A204.1 (cell line): ENCODE data around the gene WDR4.
"Not testable (repeated sequence)": the region's sequence is repeated elsewhere in the genome, so short reads cannot be mapped to it uniquely, and the experiment has no call there.

ENCODE experiments used
- FAIRE-seq: peaks from 2 replicates; lab custom pipeline; 2012; peaks lifted over from hg19 to GRCh38; lab: Jason Lieb, UNC

Gene WDR4

DNA sequence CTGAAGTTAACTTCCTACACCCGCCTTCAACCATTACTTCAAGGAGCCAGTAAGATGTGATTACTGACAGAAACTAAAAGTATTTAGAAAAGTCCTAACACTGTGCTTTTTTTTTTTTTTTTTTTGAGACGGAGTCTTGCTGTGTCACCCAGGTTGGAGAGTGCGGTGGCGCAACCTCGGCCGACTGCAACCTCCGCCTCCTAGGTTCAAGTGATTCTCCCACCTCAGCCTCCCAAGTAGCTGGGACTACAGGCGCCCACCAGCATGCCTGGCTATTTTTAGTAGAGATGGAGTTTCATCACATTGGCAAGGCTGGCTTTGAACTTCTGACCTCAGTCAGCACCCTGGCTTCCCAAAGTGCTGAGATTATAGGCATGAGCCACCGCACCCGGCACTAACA lies 3.5 kb downstream of the WDR4 start:
- not testable (repeated sequence) for FAIRE-seq

DNA sequence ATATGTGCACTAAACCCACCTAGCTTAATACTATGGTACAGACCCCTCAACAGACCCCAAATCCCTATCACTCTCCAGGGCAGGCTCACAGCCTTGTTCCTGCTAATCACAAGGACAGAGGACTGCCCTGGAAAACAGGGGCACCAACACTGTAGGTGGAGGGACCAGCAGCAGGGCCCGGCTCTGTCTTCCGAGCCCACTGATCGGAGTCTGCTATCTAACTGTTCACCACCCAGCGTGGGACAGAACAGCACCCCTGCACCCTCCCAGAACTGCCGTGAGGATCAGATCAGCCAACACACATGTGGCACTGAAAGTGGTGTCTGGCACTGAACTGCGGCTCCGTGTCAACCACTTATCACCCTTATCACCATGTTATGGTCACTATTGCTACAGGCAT lies 6.2 kb downstream of the WDR4 start:
- no peak for FAIRE-seq

GRCh38 chr21:42868196-42868595 lies 11.1 kb downstream of the WDR4 start:
- FAIRE-seq = no peak

DNA sequence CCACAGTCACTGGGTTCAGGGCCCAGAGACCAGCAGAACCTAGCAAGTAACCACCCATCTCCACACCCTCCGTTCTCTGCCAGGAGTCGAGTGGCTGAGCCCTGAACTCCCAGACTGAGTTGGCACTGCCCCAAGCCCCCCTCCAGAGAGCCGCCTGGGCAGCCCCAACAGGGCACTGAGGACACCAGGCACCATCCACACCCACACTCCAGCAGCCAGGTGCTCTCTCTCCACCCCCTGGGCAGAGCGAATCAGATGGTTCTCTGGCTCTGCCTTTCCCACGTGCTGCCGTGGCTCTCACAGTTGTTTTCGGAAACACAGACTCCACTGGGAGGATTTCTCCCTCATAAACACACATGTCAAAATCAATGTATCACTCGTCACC lies 13.6 kb downstream of the WDR4 start:
- FAIRE-seq = no peak

GRCh38 chr21:42864815-42865775 lies 14.2 kb downstream of the WDR4 start:
- FAIRE-seq = no peak

GRCh38 chr21:42864286-42864685 lies 15.1 kb downstream of the WDR4 start:
- no peak for FAIRE-seq

- FAIRE-seq = no peak
These were observed 15.9 kb downstream of the WDR4 start for GRCh38 chr21:42863504-42863870.

DNA sequence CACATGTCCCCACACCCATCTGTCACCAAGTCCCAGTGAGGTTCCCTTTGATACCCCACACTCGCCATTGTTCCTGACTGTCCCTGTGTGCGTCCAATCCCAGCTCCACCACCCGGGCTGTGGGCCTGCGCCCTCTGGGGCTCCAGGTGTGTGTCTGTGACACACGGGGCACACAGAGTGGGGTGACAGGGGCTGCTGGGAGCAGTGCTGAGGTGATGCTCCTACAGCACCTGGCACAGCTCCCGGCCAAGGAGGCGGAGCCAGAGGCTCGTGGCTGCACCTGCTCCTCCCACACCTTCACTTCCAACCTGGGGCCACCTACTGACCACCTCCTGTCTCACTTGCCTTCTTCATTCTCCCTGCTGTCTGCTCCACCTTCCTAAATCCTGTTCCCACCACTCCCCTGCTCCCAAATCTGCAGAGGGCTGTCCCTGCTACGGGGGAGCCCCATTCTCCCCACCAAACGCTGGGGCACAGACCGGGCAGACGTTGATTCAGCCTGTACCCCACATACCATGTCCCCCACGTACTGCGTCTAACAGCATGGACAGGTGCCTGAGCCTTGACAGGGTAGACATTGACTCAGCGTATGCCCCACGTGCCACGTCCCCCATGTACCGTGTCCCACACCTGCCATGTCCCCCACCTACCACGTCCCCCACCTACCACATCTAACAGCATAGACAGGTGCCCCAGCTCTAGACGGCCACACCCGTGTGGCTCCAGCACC lies 16.4 kb downstream of the WDR4 start:
- FAIRE-seq = no peak

- no peak for FAIRE-seq
These were observed 17.4 kb downstream of the WDR4 start for GRCh38 chr21:42861848-42862400.

DNA sequence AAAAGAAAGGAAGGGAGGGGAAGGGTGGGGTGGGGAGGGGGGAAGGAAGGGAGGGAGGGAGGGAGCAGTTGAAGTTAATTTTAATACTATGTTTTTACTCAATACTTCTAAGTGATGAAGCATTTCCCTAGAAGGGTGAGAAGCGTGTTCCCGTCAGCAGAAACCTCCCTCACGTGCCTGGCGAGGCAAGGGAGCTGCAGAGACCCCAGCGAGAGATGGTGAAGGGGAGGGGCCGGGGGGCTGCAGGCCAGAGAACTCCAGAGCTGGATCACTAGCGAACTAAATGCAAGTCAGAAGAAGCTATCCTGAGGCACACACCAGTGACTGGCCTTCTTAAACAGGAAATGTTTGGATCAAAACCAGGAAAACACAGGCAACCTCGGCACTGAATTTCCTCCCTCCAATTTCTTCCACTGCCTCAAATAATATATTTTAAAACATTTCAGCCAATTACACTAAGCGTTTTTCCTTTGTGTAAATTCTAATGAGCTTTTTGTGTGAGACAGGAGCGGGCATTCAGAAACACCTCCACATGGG lies 18.0 kb downstream of the WDR4 start:
- FAIRE-seq = no peak

GRCh38 chr21:42860345-42860744 lies 19.0 kb downstream of the WDR4 start:
- FAIRE-seq = no peak

DNA sequence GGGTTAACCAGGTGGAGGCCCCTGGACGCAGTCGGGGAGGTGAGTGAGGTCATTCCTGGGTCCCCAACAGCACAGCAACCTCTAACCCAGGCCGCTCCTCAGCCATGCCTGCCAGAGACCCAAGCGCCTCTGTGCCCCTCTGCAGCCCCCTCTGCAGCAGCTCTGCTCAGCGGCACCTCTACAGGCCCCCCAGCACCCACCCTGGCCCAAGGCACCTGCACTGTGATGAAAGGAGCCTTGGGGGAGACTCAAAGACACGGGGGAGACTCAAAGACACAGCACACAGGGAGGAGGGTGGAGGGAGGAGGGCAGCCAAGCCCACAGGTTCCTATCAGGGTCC lies 19.5 kb downstream of the WDR4 start:
- FAIRE-seq = no peak

GRCh38 chr21:42858957-42859890 lies 20.1 kb downstream of the WDR4 start:
- FAIRE-seq = no peak

DNA sequence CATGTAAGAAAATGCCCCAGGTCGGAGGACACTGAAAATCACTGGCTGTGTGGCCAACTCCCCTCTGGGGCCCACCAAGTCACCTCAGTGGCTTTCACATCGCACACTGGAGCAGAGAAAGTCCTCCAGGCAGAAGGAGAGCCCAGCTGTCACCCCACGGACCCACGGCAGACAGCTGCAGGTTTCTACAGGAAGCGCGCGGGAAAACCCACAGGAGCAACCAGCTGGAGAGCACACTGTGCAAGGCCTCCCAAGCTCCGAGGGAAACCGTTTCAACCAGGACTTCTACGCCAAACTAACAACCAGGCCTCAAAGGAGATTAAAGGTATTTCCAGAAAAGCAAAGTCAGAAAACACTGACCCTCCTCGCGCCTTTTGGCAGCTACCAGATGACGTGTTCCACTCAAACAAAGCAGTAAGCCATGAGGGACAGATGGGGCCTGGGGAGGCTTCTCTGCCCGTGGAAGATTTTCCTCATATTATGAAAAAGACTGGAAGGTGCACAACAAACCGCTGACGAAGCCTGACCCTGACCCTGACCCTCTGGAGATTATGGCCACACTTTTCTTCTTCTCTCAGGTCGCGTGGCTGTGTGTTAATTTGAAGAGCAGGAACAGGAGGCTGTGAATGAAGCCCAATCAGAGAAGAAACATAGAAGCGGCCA lies 21.0 kb downstream of the WDR4 start:
- no peak for FAIRE-seq

GRCh38 chr21:42857216-42857615 lies 22.1 kb downstream of the WDR4 start:
- no peak for FAIRE-seq

DNA sequence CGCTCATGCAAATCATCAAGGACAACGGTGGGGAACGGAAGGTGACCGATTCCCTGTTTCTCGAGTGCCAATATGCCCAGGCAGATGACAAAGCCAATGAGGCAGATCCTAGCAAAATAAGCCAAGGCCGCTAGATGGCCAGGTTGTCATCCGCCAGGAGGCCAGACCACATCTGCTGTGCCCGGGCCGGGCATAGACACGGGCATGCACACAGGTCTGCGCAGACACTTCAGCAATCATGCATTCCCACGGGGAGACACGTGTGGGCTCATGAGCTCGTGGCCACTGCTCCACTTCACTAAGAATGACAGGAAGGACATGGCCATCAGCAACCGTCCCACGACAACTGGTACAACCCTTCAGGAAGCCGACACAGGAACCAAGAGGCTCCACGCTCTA lies 23.4 kb downstream of the WDR4 start:
- no peak for FAIRE-seq

- no peak for FAIRE-seq
These were observed 24.0 kb downstream of the WDR4 start for GRCh38 chr21:42855171-42855936.

DNA sequence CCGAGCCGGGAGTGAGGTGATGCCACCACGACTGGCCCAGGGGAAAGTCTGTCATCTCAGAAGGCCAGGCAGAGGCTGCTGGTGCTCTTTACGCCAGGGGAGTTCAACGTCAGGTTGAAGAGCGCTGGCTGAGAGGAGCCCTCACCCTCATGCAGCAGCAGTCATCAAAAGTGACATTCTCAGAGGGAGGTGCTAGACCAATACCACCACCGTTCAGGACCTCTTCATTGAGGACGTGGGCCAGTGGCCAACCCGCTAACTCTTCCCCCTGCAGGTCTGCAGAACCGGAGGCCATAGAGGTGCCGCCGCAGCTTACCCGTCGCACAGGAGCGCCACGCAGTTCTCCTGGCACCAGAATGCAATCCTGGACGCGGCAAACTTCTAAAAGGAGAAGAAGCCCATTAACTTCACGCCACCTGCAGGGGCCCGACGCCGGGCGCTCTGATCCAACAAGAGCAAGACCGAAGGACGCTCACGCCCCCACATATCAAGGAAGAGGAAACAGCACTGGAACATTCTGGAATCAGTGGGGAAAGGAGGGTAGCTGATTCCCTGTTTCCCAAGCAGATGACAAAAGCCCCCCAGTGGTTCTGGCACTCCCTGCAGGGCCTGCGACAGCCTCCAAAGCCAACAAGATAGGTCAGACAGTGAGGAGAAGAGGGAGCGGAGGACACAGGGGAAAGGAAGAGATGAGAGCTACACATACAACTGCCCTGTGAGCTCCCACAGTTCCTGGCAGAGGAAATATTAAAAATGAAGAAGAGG lies 24.9 kb downstream of the WDR4 start:
- no peak for FAIRE-seq

- no peak for FAIRE-seq
These were observed 25.7 kb downstream of the WDR4 start for GRCh38 chr21:42853621-42854020.
